RWPE1 (cell line): ENCODE data around the gene UQCRC2.

Experiments used
- CTCF ChIA-PET: fragments of 350-600 bp; sonication (Branson Sonifier 250); formaldehyde crosslinking; extraction: SDS; loops from one replicate; lab custom pipeline; 2021; lab: Yijun Ruan, JAX
- POLR2A ChIA-PET: fragments of 400-600 bp; formaldehyde crosslinking; extraction: SDS; loops from one replicate; lab custom pipeline; 2020; ENCODE audit warnings: antibody characterized with exemption; ENCODE audit not compliant: low non-redundant PET; lab: Yijun Ruan, JAX
- DNase-seq: peaks from one replicate; pipeline ENCODE4 v3.0.0; 2012; ENCODE audit warnings: low spot score
- H3K27ac ChIP-seq: fragments of 450-650 bp; 2 replicates; pipeline ENCODE4 v1.5.1; 2017
- TF ChIP-seq, protein P1 (sequence below): fragments of 450-650 bp; conservative IDR thresholded peaks from 2 replicates; pipeline ENCODE4 v1.5.1; 2017; ENCODE audit warnings: low read depth, mild to moderate bottlenecking

Gene UQCRC2

GRCh38 chr16:22006636-22007035 is 53.5 kb downstream of the UQCRC2 start:
- ChIA-PET POLR2A (interaction anchor here (1.1 to 1.4 kb wide), 2 partner anchors 20 to 64 kb away, joined by 4 to 7 read pairs; no protein-coding TSS in a partner anchor), CTCF (interaction anchor here (0.6 to 5.1 kb wide), 2 partner anchors 55 to 71 kb away, joined by 6 to 47 read pairs; no protein-coding TSS in a partner anchor)
- TF ChIP-seq, protein P1, sequence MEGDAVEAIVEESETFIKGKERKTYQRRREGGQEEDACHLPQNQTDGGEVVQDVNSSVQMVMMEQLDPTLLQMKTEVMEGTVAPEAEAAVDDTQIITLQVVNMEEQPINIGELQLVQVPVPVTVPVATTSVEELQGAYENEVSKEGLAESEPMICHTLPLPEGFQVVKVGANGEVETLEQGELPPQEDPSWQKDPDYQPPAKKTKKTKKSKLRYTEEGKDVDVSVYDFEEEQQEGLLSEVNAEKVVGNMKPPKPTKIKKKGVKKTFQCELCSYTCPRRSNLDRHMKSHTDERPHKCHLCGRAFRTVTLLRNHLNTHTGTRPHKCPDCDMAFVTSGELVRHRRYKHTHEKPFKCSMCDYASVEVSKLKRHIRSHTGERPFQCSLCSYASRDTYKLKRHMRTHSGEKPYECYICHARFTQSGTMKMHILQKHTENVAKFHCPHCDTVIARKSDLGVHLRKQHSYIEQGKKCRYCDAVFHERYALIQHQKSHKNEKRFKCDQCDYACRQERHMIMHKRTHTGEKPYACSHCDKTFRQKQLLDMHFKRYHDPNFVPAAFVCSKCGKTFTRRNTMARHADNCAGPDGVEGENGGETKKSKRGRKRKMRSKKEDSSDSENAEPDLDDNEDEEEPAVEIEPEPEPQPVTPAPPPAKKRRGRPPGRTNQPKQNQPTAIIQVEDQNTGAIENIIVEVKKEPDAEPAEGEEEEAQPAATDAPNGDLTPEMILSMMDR, result no peak
- no peak for DNase-seq
- no peak overlapping the region for H3K27ac ChIP-seq

DNA sequence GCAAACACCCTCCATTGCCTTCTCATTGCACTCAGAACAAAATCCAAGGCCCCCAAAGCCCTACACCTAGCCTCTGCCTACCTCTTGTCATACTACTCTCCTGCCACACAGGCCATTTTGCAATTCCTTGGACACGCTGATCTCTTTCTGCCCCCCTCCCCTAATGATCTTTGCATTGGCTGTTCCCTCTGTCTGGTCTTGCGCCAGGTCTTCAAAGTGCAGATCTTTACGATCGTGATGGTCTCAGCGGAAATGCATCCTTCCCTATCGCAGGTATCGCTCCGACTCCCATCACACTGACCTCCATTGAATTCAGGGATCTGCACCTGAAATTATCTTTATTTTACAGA is 54.0 kb downstream of the UQCRC2 start:
- peak overlapping the region; percentile 78 for H3K27ac ChIP-seq
- no peak for DNase-seq
- CTCF ChIA-PET, result interaction anchor here (5.1 kb wide), 1 partner anchor 71 kb away, joined by 47 read pairs; no protein-coding TSS in a partner anchor
- POLR2A ChIA-PET, result interaction anchor here (1.1 to 1.4 kb wide), 2 partner anchors 19 to 64 kb away, joined by 4 to 7 read pairs; no protein-coding TSS in a partner anchor
- TF ChIP-seq, protein P1, result no peak

GRCh38 chr16:22007509-22008214 is 54.5 kb downstream of the UQCRC2 start, which contains the start of gene MOSMO:
TSS of gene MOSMO (plus strand) at chr16:22008111. CDS start at chr16:22008302, 191 bp downstream.
- ChIA-PET POLR2A (interaction anchor here (0.8 to 1.4 kb wide), 3 partner anchors 19 to 91 kb away, joined by 3 to 7 read pairs (median 4); no protein-coding TSS in a partner anchor), CTCF (interaction anchor here (5.1 kb wide), 1 partner anchor 70 kb away, joined by 47 read pairs; no protein-coding TSS in a partner anchor)
- peak within 1 kb of the TSS; percentile 78 for H3K27ac ChIP-seq
- DNase-seq, result peak; percentile 73
- TF ChIP-seq, protein P1, result no peak

DNA sequence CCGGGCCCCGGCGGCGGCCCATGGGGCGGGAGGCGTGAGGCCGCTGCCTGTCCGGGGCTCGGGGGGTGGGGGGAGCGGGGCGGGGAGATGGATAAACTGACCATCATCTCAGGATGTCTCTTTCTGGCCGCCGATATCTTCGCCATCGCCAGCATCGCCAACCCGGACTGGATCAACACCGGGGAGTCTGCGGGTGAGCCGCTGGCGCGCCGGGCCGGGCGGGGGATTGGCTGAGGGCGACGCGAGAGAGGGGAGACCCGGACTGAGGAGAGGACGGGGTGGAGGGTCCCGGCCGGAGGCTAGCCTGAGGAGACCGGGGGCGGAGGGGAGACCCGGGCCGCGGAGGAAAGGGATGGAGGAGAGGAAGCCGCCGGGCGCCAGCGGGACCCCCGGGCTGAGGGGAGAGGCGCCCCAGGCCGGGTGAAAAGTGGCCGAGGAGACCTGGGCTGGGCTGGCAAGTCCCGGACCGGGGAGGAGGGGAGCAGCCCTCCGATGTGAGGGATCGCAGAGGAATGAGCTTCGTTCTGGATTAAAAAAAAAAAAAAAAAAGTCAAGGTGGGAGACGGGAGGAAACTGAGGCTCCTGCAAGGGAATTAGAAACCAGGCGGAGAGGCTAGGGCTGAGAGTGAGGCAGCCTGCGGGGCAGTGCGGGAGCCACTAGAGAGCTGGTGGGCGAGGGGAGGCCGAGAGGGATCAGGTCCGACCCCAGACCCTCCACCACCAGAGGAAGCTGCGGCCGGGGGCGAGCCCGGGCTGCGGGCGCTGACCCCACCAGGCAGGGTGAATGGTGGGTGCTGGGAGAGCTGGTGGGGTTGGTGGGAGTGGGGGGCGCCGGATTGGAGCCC is 55.3 kb downstream of the UQCRC2 start:
- H3K27ac ChIP-seq, result peak overlapping the region; percentile 78
- ChIA-PET CTCF (interaction anchor here (0.5 to 5.1 kb wide), 4 partner anchors 11 to 69 kb away, joined by 3 to 47 read pairs (median 3); no protein-coding TSS in a partner anchor), POLR2A (interaction anchor here (0.5 to 1.4 kb wide), 3 partner anchors 8 to 90 kb away, joined by 3 to 4 read pairs (median 3); no protein-coding TSS in a partner anchor)
- peak; percentile 38 for DNase-seq
- TF ChIP-seq, protein P1, result no peak

DNA sequence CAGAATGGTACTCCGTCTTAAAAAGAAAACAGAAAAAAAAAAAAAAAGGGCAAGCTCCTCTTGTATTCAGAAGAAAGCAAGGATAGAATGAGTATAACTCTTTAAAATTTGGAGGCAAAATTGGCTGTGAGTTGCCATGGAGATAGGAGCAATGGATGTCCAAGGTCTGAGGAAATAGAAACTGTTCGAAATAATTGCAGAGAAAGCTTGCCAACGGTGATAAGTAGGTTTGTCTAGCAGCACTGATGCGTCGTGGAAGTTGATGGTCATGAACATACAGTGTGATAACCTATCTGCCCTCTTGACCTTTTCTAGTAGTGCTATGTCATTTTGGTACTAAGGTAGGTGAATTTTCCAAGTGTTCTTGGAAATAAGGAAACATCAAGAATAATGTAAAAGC is 57.7 kb downstream of the UQCRC2 start:
- ChIA-PET POLR2A (no interaction called here), CTCF (interaction anchor here (0.7 to 5.1 kb wide), 2 partner anchors 67 to 197 kb away, joined by 3 to 47 read pairs; no protein-coding TSS in a partner anchor)
- no peak overlapping the region for H3K27ac ChIP-seq
- TF ChIP-seq, protein P1, result no peak
- no peak for DNase-seq

GRCh38 chr16:22012241-22012640 is 59.1 kb downstream of the UQCRC2 start:
- H3K27ac ChIP-seq, result no peak overlapping the region
- TF ChIP-seq, protein P1, result no peak
- CTCF ChIA-PET, result interaction anchor here (0.5 to 0.7 kb wide), 3 partner anchors 44 to 1069 kb away, joined by 3 read pairs; no protein-coding TSS in a partner anchor
- POLR2A ChIA-PET, result no interaction called here
- no peak for DNase-seq
